Measurements from ENCODE around the gene SLC39A5. TPM values are rescaled to one million over a fixed set of nuclear protein-coding genes. Genes with fewer than 3 reads are reported as not detected.

The SLC39A5 gene
- total RNA-seq, 1 donor from 2014 or later: not detected

DNA sequence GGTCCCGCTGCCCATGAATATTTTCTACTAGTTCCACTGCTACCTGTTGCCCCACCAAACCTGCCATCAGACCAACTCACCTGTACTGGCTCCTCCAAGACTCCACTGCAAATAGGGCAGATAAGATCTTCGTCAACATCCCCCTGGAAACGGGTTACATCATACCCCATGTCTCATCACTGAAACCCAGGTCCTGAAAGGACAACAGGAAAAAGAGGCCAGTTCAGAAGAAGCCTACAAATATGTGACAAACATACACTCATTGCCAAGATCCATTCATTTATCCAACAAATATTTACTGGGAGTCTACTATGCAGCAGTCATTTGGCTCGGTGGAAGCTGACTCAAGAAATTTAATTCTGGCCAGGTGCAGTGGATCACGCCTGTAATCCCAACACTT lies 16.0 kb upstream of the SLC39A5 start:
- H3K27ac ChIP-seq (ENCODE audit: low read depth, low read length): no peak overlapping the region
- no peaks in the 10 kb centered on the region for H3K9me3 ChIP-seq (ENCODE audit: control insufficient read depth in 3 of 3, low read length in 3 of 3)
- no peak overlapping the region for H3K4me3 ChIP-seq (ENCODE audit: low read length in 3 of 3)
- H3K36me3 ChIP-seq (ENCODE audit: control insufficient read depth in 3 of 3, insufficient read depth in 3 of 3, low read length in 3 of 3): peaks cover 46 to 51% (median 47%) of the 10 kb centered on the region in 3 donors
- no peak overlapping the region for H3K9ac ChIP-seq (ENCODE audit: low read depth in 1 of 3, low read length in 3 of 3)
- H3K4me1 ChIP-seq (ENCODE audit: control insufficient read depth in 3 of 3, insufficient read depth in 3 of 3, low read length in 3 of 3): peaks cover 2 to 8% (median 3%) of the 10 kb centered on the region in 3 donors
- H3K27me3 ChIP-seq (ENCODE audit: control insufficient read depth in 3 of 3, insufficient read depth in 3 of 3, low read length in 3 of 3): no peaks in the 10 kb centered on the region

DNA sequence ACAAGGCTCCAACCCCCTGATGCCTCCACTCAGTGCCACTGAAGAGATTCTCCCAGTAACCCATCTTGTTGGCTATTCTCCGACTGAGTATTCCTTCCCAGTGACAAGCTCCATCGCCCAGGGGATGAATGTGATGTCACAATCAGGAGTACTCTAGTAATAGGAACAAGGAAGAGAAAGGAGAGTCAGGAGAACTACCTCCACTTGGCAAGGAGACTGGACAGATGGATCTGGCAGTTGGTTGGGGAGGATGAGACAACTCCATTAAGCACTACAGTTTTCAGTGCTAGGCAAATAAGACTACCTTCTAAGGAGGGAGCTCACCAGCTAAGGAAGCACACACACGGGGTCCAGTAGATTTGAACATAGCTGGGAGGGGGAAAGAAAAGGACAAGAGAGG lies 13.4 kb upstream of the SLC39A5 start:
- no peak overlapping the region for H3K4me3 ChIP-seq (ENCODE audit: low read length in 3 of 3)
- H3K27ac ChIP-seq (ENCODE audit: low read depth, low read length): no peak overlapping the region
- peaks cover 31 to 39% (median 37%) of the 10 kb centered on the region in 3 donors for H3K36me3 ChIP-seq (ENCODE audit: control insufficient read depth in 3 of 3, insufficient read depth in 3 of 3, low read length in 3 of 3)
- H3K9ac ChIP-seq (ENCODE audit: low read depth in 1 of 3, low read length in 3 of 3): no peak overlapping the region
- peaks cover 9 to 16% (median 10%) of the 10 kb centered on the region in 3 donors for H3K4me1 ChIP-seq (ENCODE audit: control insufficient read depth in 3 of 3, insufficient read depth in 3 of 3, low read length in 3 of 3)
- H3K27me3 ChIP-seq (ENCODE audit: control insufficient read depth in 3 of 3, insufficient read depth in 3 of 3, low read length in 3 of 3): no peaks in the 10 kb centered on the region
- no peaks in the 10 kb centered on the region for H3K9me3 ChIP-seq (ENCODE audit: control insufficient read depth in 3 of 3, low read length in 3 of 3)

DNA sequence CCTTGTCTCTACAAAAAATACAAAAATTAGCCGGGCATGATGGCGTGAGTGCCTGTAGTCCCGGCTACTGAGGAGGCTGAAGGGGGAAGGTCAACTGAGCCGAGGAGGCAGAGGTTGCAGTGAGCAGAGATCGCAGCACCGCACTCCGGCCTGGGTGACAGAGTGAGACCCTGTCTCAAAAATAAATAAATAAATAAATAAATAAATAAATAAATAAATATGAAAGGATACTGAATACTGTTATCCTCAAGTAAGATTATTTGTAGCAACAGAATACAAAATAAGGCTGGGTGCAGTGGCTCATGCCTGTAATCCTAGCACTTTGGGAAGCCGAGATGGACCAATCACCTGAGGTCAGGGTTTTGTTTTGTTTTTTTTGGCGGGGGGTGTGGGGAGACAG lies 10.0 kb upstream of the SLC39A5 start:
- no peaks in the 10 kb centered on the region for H3K27me3 ChIP-seq (ENCODE audit: control insufficient read depth in 3 of 3, insufficient read depth in 3 of 3, low read length in 3 of 3)
- peaks cover 25 to 44% (median 27%) of the 10 kb centered on the region in 3 donors for H3K4me1 ChIP-seq (ENCODE audit: control insufficient read depth in 3 of 3, insufficient read depth in 3 of 3, low read length in 3 of 3)
- H3K9ac ChIP-seq (ENCODE audit: low read depth in 1 of 3, low read length in 3 of 3): no peak overlapping the region
- peaks cover 11 to 15% (median 13%) of the 10 kb centered on the region in 3 donors for H3K36me3 ChIP-seq (ENCODE audit: control insufficient read depth in 3 of 3, insufficient read depth in 3 of 3, low read length in 3 of 3)
- no peak overlapping the region for H3K4me3 ChIP-seq (ENCODE audit: low read length in 3 of 3)
- no peaks in the 10 kb centered on the region for H3K9me3 ChIP-seq (ENCODE audit: control insufficient read depth in 3 of 3, low read length in 3 of 3)
- H3K27ac ChIP-seq (ENCODE audit: low read depth, low read length): no peak overlapping the region

DNA sequence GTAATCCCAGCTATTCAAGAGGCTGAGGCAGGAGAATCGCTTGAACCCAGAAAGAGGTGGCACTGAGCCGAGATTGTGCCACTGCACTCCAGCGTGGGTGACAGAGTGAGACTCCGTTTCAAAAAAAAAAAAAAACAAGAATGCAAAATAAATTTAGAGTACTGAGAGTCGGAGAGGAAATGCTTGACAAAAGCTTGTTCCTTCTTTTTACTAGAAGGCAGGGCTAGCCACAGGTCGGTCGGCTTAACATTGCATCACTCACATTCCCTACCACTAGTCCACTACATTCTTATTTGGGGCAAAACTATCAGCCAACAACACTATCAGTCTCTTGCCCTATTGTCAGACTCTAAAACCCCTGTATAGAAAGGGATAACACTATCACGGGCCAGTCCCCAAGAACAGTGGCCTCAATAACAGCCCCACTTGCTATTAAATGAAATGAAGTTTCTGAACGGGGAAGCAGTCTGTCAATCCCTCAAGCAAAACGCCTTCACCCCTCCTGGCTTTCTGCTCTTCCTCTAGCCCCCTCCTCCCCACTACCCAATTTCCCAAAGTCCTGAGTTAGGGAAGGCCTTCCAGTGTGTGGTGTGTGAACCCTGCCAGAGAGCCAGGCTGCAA lies 9.1 kb upstream of the SLC39A5 start:
- peaks cover 28 to 52% (median 34%) of the 10 kb centered on the region in 3 donors for H3K4me1 ChIP-seq (ENCODE audit: control insufficient read depth in 3 of 3, insufficient read depth in 3 of 3, low read length in 3 of 3)
- H3K9me3 ChIP-seq (ENCODE audit: control insufficient read depth in 3 of 3, low read length in 3 of 3): no peaks in the 10 kb centered on the region
- peak overlapping the region; percentile 99 for H3K27ac ChIP-seq (ENCODE audit: low read depth, low read length)
- H3K9ac ChIP-seq (ENCODE audit: low read depth in 1 of 3, low read length in 3 of 3): peak overlapping the region; percentile 91 to 96 (median 96)
- H3K36me3 ChIP-seq (ENCODE audit: control insufficient read depth in 3 of 3, insufficient read depth in 3 of 3, low read length in 3 of 3): peaks cover 6 to 10% (median 8%) of the 10 kb centered on the region in 3 donors
- peak overlapping the region; percentile 92 to 98 (median 96) for H3K4me3 ChIP-seq (ENCODE audit: low read length in 3 of 3)
- no peaks in the 10 kb centered on the region for H3K27me3 ChIP-seq (ENCODE audit: control insufficient read depth in 3 of 3, insufficient read depth in 3 of 3, low read length in 3 of 3)

DNA sequence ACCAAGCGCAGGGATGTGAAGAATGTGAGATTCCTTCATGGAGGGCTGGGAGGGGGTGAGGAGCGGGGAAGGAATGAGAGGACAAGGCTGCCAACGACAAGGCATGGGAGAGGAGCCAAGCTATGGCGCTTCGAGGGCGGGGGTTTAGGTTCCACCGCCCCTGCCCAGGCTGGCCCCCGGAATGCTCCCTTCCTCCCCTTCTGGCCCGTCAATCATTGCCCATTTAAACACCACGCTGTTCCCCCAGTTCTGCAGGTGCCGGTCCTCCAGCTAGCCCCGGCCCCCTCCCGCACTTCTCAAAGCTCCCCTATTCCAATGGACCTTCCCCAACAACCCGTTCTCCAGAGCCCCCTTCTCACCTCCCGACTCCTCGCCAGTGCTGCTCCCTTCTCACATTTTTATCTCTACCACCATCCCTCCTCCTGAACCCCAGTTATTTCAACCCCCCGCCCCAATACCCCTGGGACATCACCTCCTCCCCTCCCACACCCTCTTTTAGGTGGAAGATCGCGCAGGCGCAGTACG lies 8.6 kb upstream of the SLC39A5 start:
- peaks cover 3 to 12% (median 6%) of the 10 kb centered on the region in 3 donors for H3K36me3 ChIP-seq (ENCODE audit: control insufficient read depth in 3 of 3, insufficient read depth in 3 of 3, low read length in 3 of 3)
- no peaks in the 10 kb centered on the region for H3K27me3 ChIP-seq (ENCODE audit: control insufficient read depth in 3 of 3, insufficient read depth in 3 of 3, low read length in 3 of 3)
- no peaks in the 10 kb centered on the region for H3K9me3 ChIP-seq (ENCODE audit: control insufficient read depth in 3 of 3, low read length in 3 of 3)
- peak overlapping the region; percentile 92 to 98 (median 96) for H3K4me3 ChIP-seq (ENCODE audit: low read length in 3 of 3)
- H3K27ac ChIP-seq (ENCODE audit: low read depth, low read length): peak overlapping the region; percentile 99
- peak overlapping the region; percentile 91 to 96 (median 96) for H3K9ac ChIP-seq (ENCODE audit: low read depth in 1 of 3, low read length in 3 of 3)
- peaks cover 28 to 52% (median 34%) of the 10 kb centered on the region in 3 donors for H3K4me1 ChIP-seq (ENCODE audit: control insufficient read depth in 3 of 3, insufficient read depth in 3 of 3, low read length in 3 of 3)

DNA sequence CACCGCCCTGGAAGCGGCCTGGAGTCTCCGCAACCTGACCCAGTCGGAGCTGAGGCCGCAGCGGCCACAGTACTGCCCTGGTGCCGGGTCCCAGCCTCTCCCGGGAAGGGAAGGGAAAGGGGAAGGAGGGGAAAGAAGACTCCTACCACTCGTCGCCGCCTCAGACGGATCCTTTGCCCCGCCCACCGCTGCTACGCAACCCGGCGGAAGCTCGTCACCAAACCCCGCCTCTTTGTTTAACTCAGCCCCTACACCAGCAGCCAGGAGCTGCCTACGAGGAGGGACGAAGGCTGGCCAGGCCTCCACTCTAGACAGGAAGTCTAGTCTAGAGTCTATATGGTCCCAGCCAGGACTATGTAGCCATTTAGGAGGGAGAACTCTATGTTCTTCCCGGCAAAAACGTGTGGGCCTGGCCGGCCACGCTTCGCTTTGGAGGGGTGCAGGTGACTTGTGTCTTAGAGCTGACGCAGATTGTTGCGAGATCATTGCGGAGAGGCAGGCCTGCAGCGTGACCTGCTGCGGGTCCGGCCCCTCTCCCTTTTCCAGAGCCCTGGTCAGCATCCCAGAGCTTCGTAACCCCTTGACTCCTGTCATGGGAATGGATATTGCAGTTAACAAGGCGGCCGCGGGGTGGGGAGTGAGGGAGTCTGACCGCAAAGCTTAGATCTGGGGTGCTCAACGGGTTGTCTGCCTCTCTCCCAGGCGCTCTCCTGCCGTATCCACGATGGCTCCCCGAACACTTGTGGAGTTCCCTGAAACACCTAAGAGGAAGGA lies 7.9 kb upstream of the SLC39A5 start, which contains the start of gene RNF41:
TSS of gene RNF41 (minus strand) at position 166 of the 774 bp plus-strand sequence. CDS start 7,875 bp downstream, outside the sequence.
- peaks cover 0 to 8% (median 3%) of the 10 kb centered on the region in 3 donors for H3K36me3 ChIP-seq (ENCODE audit: control insufficient read depth in 3 of 3, insufficient read depth in 3 of 3, low read length in 3 of 3)
- H3K9ac ChIP-seq (ENCODE audit: low read depth in 1 of 3, low read length in 3 of 3): peak within 1 kb of the TSS; percentile 91 to 96 (median 96)
- H3K27me3 ChIP-seq (ENCODE audit: control insufficient read depth in 3 of 3, insufficient read depth in 3 of 3, low read length in 3 of 3): no peaks in the 10 kb centered on the region
- peak within 1 kb of the TSS; percentile 99 for H3K27ac ChIP-seq (ENCODE audit: low read depth, low read length)
- H3K4me1 ChIP-seq (ENCODE audit: control insufficient read depth in 3 of 3, insufficient read depth in 3 of 3, low read length in 3 of 3): peaks cover 28 to 52% (median 34%) of the 10 kb centered on the region in 3 donors
- H3K9me3 ChIP-seq (ENCODE audit: control insufficient read depth in 3 of 3, low read length in 3 of 3): no peaks in the 10 kb centered on the region
- peak within 1 kb of the TSS; percentile 92 to 98 (median 96) for H3K4me3 ChIP-seq (ENCODE audit: low read length in 3 of 3)

DNA sequence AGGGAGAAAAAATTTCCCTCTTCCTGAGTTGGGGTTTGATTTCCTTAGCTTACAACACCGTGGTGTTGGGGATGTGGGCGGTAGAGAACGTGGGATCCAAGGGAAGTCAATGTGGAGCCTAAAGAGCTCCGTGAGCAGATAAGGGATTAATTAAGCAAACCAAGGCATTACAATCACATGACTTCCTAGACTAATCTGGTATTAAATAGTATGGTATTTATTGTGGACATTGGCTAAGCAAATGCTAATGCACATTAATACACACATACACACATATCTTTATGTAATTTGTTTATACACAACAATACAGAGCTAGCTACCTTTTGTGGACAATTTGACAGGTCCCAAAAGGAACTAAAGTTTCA lies 7.3 kb upstream of the SLC39A5 start:
- Histone ChIP-seq H3K27ac (ENCODE audit: low read depth, low read length) (peak overlapping the region; percentile 99), H3K4me1 (ENCODE audit: control insufficient read depth in 3 of 3, insufficient read depth in 3 of 3, low read length in 3 of 3) (peaks cover 28 to 52% (median 34%) of the 10 kb centered on the region in 3 donors)

DNA sequence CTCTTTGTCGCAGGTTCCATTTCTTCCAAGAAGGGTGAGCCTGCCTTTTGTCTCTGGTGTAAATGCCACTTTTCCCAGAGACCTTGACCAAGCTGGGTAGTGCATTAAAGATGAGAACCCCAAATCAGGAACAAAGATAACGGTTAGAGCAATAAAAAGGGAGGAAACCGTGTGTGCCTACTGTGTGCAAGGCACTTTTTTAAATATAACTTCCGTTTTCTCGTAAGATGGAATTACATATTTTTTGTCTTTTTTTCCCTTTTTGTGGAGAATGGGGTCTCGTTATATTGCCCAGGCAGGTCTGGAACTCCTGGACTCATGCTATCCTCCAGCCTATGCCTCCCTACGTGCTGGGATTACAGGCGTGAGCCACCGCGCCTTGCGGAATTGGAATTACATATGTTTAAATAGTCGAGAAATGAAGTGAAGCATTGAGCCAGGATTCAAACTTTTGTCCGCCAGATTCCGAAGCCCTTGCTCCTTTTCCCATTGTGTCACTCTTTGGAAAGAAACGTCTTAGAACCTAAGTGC lies 6.2 kb upstream of the SLC39A5 start:
- Histone ChIP-seq H3K27me3 (ENCODE audit: control insufficient read depth in 3 of 3, insufficient read depth in 3 of 3, low read length in 3 of 3) (no peaks in the 10 kb centered on the region), H3K9me3 (ENCODE audit: control insufficient read depth in 3 of 3, low read length in 3 of 3) (no peaks in the 10 kb centered on the region), H3K27ac (ENCODE audit: low read depth, low read length) (peak overlapping the region; percentile 99), H3K36me3 (ENCODE audit: control insufficient read depth in 3 of 3, insufficient read depth in 3 of 3, low read length in 3 of 3) (peaks cover 5 to 8% (median 5%) of the 10 kb centered on the region in 3 donors), H3K4me1 (ENCODE audit: control insufficient read depth in 3 of 3, insufficient read depth in 3 of 3, low read length in 3 of 3) (peaks cover 28 to 52% (median 34%) of the 10 kb centered on the region in 3 donors), H3K9ac (ENCODE audit: low read depth in 1 of 3, low read length in 3 of 3) (peak overlapping the region; percentile 18 to 74 (median 66)), H3K4me3 (ENCODE audit: low read length in 3 of 3) (peak overlapping the region; percentile 57 to 71 (median 70))

More for the DNA sequence above, 7.3 kb upstream of the SLC39A5 start:
- Histone ChIP-seq H3K36me3 (ENCODE audit: control insufficient read depth in 3 of 3, insufficient read depth in 3 of 3, low read length in 3 of 3) (peaks cover 2 to 6% (median 5%) of the 10 kb centered on the region in 3 donors), H3K9ac (ENCODE audit: low read depth in 1 of 3, low read length in 3 of 3) (peak overlapping the region; percentile 91 to 96 (median 96)), H3K27me3 (ENCODE audit: control insufficient read depth in 3 of 3, insufficient read depth in 3 of 3, low read length in 3 of 3) (no peaks in the 10 kb centered on the region), H3K4me3 (ENCODE audit: low read length in 3 of 3) (peak overlapping the region; percentile 92 to 98 (median 96)), H3K9me3 (ENCODE audit: control insufficient read depth in 3 of 3, low read length in 3 of 3) (no peaks in the 10 kb centered on the region)

DNA sequence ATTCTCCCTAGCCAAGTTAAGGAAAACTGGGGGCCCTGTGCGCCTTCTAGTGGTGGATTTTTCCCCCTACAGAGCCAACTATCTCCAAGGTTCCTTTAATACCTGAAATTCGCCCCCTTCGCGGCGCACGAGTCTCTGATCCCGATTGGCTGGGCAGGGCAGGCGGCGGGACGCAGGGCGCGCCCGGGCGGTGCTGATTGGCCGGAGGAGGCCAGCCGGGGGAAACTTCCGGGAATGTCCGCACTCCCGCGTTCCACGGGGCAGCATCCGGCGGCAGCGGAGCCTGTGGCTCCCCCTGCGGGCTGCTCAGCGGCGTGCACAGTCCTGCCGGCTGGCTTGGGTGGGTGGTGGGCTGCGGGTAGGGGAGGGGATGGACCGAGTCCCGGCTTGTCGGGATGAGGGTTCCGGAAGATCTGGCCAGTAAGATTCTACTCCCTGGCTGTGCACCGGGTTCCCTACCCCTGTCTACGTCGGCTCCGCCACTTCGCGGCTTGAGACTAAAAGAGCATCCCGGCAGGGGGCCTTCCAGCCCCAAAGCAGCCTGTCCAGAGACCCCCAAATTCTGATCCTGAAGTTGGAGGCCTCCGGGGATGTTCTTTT lies 5.6 kb upstream of the SLC39A5 start, which contains the start of gene NABP2:
TSS of gene NABP2 (plus strand) at position 241 of the 600 bp plus-strand sequence. CDS start 515 bp downstream, outside the sequence.
- Histone ChIP-seq H3K4me3 (ENCODE audit: low read length in 3 of 3) (peak within 1 kb of the TSS; percentile 80 to 84 (median 84)), H3K27me3 (ENCODE audit: control insufficient read depth in 3 of 3, insufficient read depth in 3 of 3, low read length in 3 of 3) (no peaks in the 10 kb centered on the region), H3K4me1 (ENCODE audit: control insufficient read depth in 3 of 3, insufficient read depth in 3 of 3, low read length in 3 of 3) (peaks cover 28 to 52% (median 34%) of the 10 kb centered on the region in 3 donors), H3K27ac (ENCODE audit: low read depth, low read length) (peak within 1 kb of the TSS; percentile 99), H3K9me3 (ENCODE audit: control insufficient read depth in 3 of 3, low read length in 3 of 3) (no peaks in the 10 kb centered on the region), H3K9ac (ENCODE audit: low read depth in 1 of 3, low read length in 3 of 3) (peak within 1 kb of the TSS; percentile 76 to 90 (median 84)), H3K36me3 (ENCODE audit: control insufficient read depth in 3 of 3, insufficient read depth in 3 of 3, low read length in 3 of 3) (peaks cover 7 to 10% (median 9%) of the 10 kb centered on the region in 3 donors)
